Panc1 (cell line): ENCODE results near the gene PPP1R9B.

ENCODE experiments used
- CTCF ChIP-seq: fragments of 450-650 bp; IDR thresholded peaks from 2 replicates; pipeline ENCODE4 v1.5.1; 2017; ENCODE audit warnings: mild to moderate bottlenecking
- POLR2AphosphoS5 ChIP-seq: IDR thresholded peaks from 2 replicates; pipeline ENCODE4 v1.6.1; 2012; ENCODE audit warnings: mild to moderate bottlenecking, low read depth, low read length, moderate library complexity

GRCh38 chr17:50144845-50145531 is 5.5 kb downstream of the PPP1R9B start:
- TF ChIP-seq CTCF (no peak), POLR2AphosphoS5 (no peak)
